CD14-positive monocyte (primary cell): Measurements from ENCODE around the gene KRTAP12-4. TPM values are rescaled to one million over a fixed set of nuclear protein-coding genes. Genes with fewer than 3 reads are reported as not detected.

Experiments
- DNase-seq, 3 donors: peaks; one replicate each; pipeline ENCODE4 v3.0.0-alpha.2; 2011 to 2022
- H2AFZ ChIP-seq: 2 replicates; pipeline ENCODE4 v1.6.0; 2012; ENCODE audit warnings: mild to moderate bottlenecking, low read depth, low read length, inconsistent platforms; ENCODE audit not compliant: insufficient read depth, poor library complexity, severe bottlenecking
- H3K27ac ChIP-seq, 2 donors: 1 replicate in 1 of 2; 2 replicates in 1 of 2; pipeline ENCODE4 v1.5.1; 2012 to 2013; ENCODE audit warnings: low read length in 2 of 2, control low read depth in 1 of 2, inconsistent platforms in 1 of 2, low read depth in 1 of 2, mild to moderate bottlenecking in 1 of 2
- H3K27me3 ChIP-seq, 2 donors: one replicate each; pipeline versions ENCODE4 v1.6.0 to v1.6.1; 2011 to 2013; ENCODE audit warnings: low read length in 2 of 2; ENCODE audit not compliant: control insufficient read depth in 2 of 2, insufficient read depth in 2 of 2
- H3K36me3 ChIP-seq, 2 donors: replicated peaks in 1 of 2; 1 replicate in 1 of 2; 2 replicates in 1 of 2; pipeline versions ENCODE4 v1.5.1 to v1.6.1; 2012 to 2013; ENCODE audit warnings: low read length in 2 of 2, control low read depth in 1 of 2, inconsistent platforms in 1 of 2, mild to moderate bottlenecking in 1 of 2; ENCODE audit not compliant: insufficient read depth in 2 of 2, control insufficient read depth in 1 of 2
- H3K4me1 ChIP-seq, 2 donors: 1 replicate in 1 of 2; 2 replicates in 1 of 2; pipeline versions ENCODE4 v1.5.1 to v1.6.1; 2012 to 2013; ENCODE audit warnings: low read length in 2 of 2, control low read depth in 1 of 2, inconsistent platforms in 1 of 2, mild to moderate bottlenecking in 1 of 2, moderate library complexity in 1 of 2; ENCODE audit not compliant: insufficient read depth in 2 of 2, control insufficient read depth in 1 of 2
- H3K4me2 ChIP-seq: replicated peaks from 2 replicates; pipeline ENCODE3; 2012; ENCODE audit warnings: low read length, moderate library complexity, mild to moderate bottlenecking; ENCODE audit not compliant: poor library complexity, severe bottlenecking; ENCODE audit errors: extremely low read depth
- H3K4me3 ChIP-seq, 3 experiments: fragments of 200-600 bp in 1 of 3; sonication (generic) in 1 of 3; replicated peaks in 1 of 3; 1 replicate in 2 of 3; 2 replicates in 1 of 3; pipeline ENCODE4 v1.5.1; 2011 to 2013; ENCODE audit warnings: low read length in 3 of 3, mild to moderate bottlenecking in 3 of 3, control low read depth in 2 of 3, low read depth in 2 of 3, inconsistent platforms in 1 of 3, moderate library complexity in 1 of 3
- H3K79me2 ChIP-seq: 2 replicates; pipeline ENCODE4 v1.6.0; 2012; ENCODE audit warnings: mild to moderate bottlenecking, control low read depth, inconsistent platforms, low read length, moderate library complexity; ENCODE audit not compliant: insufficient read depth
- H3K9ac ChIP-seq: 2 replicates; pipeline ENCODE4 v1.6.0; 2017; ENCODE audit warnings: low read length, mild to moderate bottlenecking; ENCODE audit not compliant: insufficient read depth, poor library complexity, severe bottlenecking
- H3K9me3 ChIP-seq, 2 donors: replicated peaks in 1 of 2; 1 replicate in 1 of 2; 2 replicates in 1 of 2; pipeline versions ENCODE4 v1.5.1 to v1.6.1; 2012 to 2013; ENCODE audit warnings: low read length in 2 of 2, control low read depth in 1 of 2; ENCODE audit not compliant: control insufficient read depth in 1 of 2, insufficient read depth in 1 of 2
- H4K20me1 ChIP-seq: 2 replicates; pipeline ENCODE4 v1.6.0; 2012; ENCODE audit warnings: mild to moderate bottlenecking, low read length, control low read depth, moderate library complexity; ENCODE audit not compliant: insufficient read depth
- H3K27ac Mint-ChIP-seq, 7 donors: one replicate each; pipeline ENCODE4 v1.8.0; 2020; ENCODE audit warnings: mild to moderate bottlenecking in 7 of 7, mixed read lengths in 7 of 7, moderate library complexity in 6 of 7, inconsistent platforms in 2 of 7
- H3K27me3 Mint-ChIP-seq, 3 donors: one replicate each; pipeline ENCODE4 v1.8.0; 2021 to 2022; ENCODE audit warnings: low read depth in 3 of 3, mild to moderate bottlenecking in 3 of 3, mixed read lengths in 3 of 3, moderate library complexity in 3 of 3, inconsistent platforms in 1 of 3
- H3K36me3 Mint-ChIP-seq, 2 donors: one replicate each; pipeline ENCODE4 v1.8.0; 2020; ENCODE audit warnings: mixed read lengths in 2 of 2, inconsistent platforms in 1 of 2, mild to moderate bottlenecking in 1 of 2
- H3K4me1 Mint-ChIP-seq: one replicate; pipeline ENCODE4 v1.8.0; 2020; ENCODE audit warnings: mild to moderate bottlenecking, mixed read lengths
- H3K4me3 Mint-ChIP-seq, 2 donors: one replicate each; pipeline ENCODE4 v1.8.0; 2020; ENCODE audit warnings: mild to moderate bottlenecking in 2 of 2, mixed read lengths in 2 of 2, moderate library complexity in 1 of 2
- H3K9me3 Mint-ChIP-seq, 7 donors: one replicate each; pipeline ENCODE4 v1.8.0; 2020 to 2022; ENCODE audit warnings: mixed read lengths in 7 of 7, mild to moderate bottlenecking in 6 of 7, moderate library complexity in 6 of 7, inconsistent platforms in 2 of 7
- CTCF ChIP-seq: fragments of 200-600 bp; IDR thresholded peaks from one replicate; pipeline ENCODE4 v1.8.0; 2022; ENCODE audit warnings: antibody characterized with exemption, mild to moderate bottlenecking
- WGBS: methylation state at CpG from one replicate; pipeline ENCODE4 v1.1.5; 2013; ENCODE audit warnings: missing lambda C conversion rate; ENCODE audit not compliant: insufficient coverage; 5-methylcytosine and 5-hydroxymethylcytosine counted together
- intact Hi-C, 2 donors: fragments of 100-400 bp; cut with micrococcal nuclease; formaldehyde crosslinking; loops; one replicate each; pipeline versions ENCODE4 v1.15.0 to v1.15.1; 2023
- polyA plus RNA-seq, 3 donors: library from polyadenylated mRNA; depleted of rRNA in 1 of 3; unstranded in 2 of 3; stranded (reverse) in 1 of 3; fragments of 300-500 nt in 2 of 3; fragments of >200 nt in 1 of 3; fragmentation: Illumina TruSeq in 2 of 3; gene quantifications; 1 replicate in 2 of 3; 2 replicates in 1 of 3; pipeline ENCODE4 v1.2.3, GENCODE V29; 2012 to 2021

KRTAP12-4 gene
- polyA plus RNA-seq, 3 donors, result not detected

DNA sequence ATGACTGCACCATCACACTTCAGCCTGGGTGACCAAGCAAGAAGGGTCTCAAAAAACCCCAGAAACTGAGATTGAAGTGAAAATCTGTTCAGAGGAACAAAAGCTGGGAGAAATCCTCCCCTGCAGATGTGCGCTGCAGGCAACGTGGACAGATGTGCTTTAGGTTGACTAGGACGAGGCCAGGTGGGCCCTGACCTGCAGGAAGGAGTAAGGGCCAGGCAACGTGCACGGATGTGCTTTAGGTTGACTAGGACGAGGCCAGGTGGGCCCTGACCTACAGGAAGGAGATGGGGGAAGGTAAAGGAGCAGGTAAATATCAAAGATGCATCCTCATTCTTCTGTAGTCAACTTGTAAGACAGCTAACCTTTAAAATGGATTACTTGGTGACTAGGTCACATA is 30.0 kb upstream of the KRTAP12-4 start:
- Histone ChIP-seq H3K4me2 (no peak overlapping the region), H4K20me1 (no peaks in the 10 kb centered on the region), H3K36me3 (no peaks in the 10 kb centered on the region), H3K4me3 (no peak overlapping the region), H2AFZ (no peak overlapping the region), H3K4me1 (no peaks in the 10 kb centered on the region), H3K9me3 (no peaks in the 10 kb centered on the region), H3K79me2 (no peaks in the 10 kb centered on the region), H3K27ac (no peak overlapping the region), H3K27me3 (no peaks in the 10 kb centered on the region), H3K9ac (no peak overlapping the region)
- WGBS, result 72% methylated on average over 3 of the region's 6 CpGs
- H3K36me3 Mint-ChIP-seq, result no peaks in the 10 kb centered on the region
- intact Hi-C loops, result no loop called here
- H3K9me3 Mint-ChIP-seq, result peaks cover 0 to 2% (median 0%) of the 10 kb centered on the region in 7 donors
- no peak for TF ChIP-seq CTCF
- H3K27me3 Mint-ChIP-seq, result peaks cover 9 to 23% (median 11%) of the 10 kb centered on the region in 3 donors
- no peak for DNase-seq
- no peak overlapping the region for H3K4me3 Mint-ChIP-seq
- H3K4me1 Mint-ChIP-seq, result no peaks in the 10 kb centered on the region
- no peak overlapping the region for H3K27ac Mint-ChIP-seq

DNA sequence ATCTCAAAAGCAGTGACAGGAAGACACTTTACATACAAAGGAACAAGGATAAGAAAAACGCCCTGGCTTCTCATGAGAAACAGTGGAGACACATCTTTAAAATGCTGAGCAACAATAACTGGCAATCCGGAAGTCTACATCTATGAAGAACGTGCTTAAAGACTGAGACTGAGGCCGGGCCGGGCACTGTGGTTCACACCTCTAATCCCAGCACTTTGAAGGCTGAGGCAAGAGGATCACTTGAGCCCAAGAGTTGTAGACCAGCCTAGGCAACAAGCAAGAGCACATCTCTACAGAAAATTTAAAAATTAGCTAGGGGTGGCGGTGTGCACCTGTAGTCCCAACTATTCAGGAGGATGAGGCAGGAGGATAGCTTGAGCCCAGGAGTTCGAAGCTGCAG is 29.6 kb upstream of the KRTAP12-4 start:
- Histone ChIP-seq H2AFZ (no peak overlapping the region), H3K27me3 (no peaks in the 10 kb centered on the region), H3K4me2 (no peak overlapping the region), H3K4me3 (no peak overlapping the region), H3K9me3 (no peaks in the 10 kb centered on the region), H3K79me2 (no peaks in the 10 kb centered on the region), H3K36me3 (no peaks in the 10 kb centered on the region), H3K4me1 (no peaks in the 10 kb centered on the region), H4K20me1 (no peaks in the 10 kb centered on the region), H3K9ac (no peak overlapping the region), H3K27ac (no peak overlapping the region)
- no peak for TF ChIP-seq CTCF
- Mint-ChIP-seq H3K4me1 (no peaks in the 10 kb centered on the region), H3K9me3 (peaks cover 0 to 2% (median 0%) of the 10 kb centered on the region in 7 donors), H3K36me3 (no peaks in the 10 kb centered on the region), H3K27ac (no peak overlapping the region), H3K4me3 (no peak overlapping the region), H3K27me3 (peaks cover 9 to 25% (median 11%) of the 10 kb centered on the region in 3 donors)
- DNase-seq, result no peak
- intact Hi-C loops, result no loop called here
- 87% methylated on average over 6 of the region's 7 CpGs for WGBS
